Retinal pigment epithelial cell (primary cell): Measurements from ENCODE around the gene CNDP2.
"Not testable (repeated sequence)": the region's sequence is repeated elsewhere in the genome, so short reads cannot be mapped to it uniquely, and the experiment has no call there.

Source experiments
- DNase-seq: peaks from one replicate; pipeline ENCODE4 v3.0.0-alpha.2; 2010; ENCODE audit warnings: low read depth
- H3K4me3 ChIP-seq: 2 replicates; pipeline ENCODE4 v1.5.1; 2011; ENCODE audit warnings: mild to moderate bottlenecking, low read length, control low read depth, moderate library complexity
- CTCF ChIP-seq: conservative IDR thresholded peaks from 2 replicates; pipeline ENCODE4 v1.5.1; 2011; ENCODE audit warnings: low read depth, low read length, control low read depth, inconsistent platforms

Gene CNDP2

GRCh38 chr18:74524097-74524496 lies 27.9 kb downstream of the CNDP2 start:
- no peak for DNase-seq
- no peak overlapping the region for H3K4me3 ChIP-seq
- TF ChIP-seq CTCF: no peak

GRCh38 chr18:74524915-74525314 lies 28.8 kb downstream of the CNDP2 start:
- not testable (repeated sequence) for H3K4me3 ChIP-seq, DNase-seq

- no peak overlapping the region for H3K4me3 ChIP-seq
- TF ChIP-seq CTCF: no peak
- DNase-seq: no peak
Measured at GRCh38 chr18:74525741-74526140, 29.6 kb downstream of the CNDP2 start.

DNA sequence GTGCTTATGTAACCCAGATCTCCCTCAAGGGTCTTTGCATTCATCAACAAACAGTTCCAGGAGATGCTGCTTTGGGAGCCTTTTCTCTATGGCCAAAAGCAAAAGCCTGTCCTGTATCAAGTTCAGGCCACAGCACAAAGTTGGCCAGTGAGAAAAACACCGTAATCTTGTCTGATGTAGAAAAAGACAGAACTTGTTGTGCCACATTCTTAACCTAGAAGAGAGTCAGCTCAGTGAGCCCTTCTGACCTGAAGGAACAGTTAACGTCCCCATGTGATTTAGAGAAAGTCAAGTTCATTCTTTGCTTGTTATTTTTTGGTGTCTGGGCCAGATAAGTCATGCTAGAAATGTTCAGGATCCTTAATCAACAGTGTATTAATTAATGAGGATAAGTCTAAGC lies 30.3 kb downstream of the CNDP2 start:
- no peak overlapping the region for H3K4me3 ChIP-seq
- no peak for TF ChIP-seq CTCF

GRCh38 chr18:74528478-74528877 lies 32.3 kb downstream of the CNDP2 start:
- no peak for TF ChIP-seq CTCF
- no peak overlapping the region for H3K4me3 ChIP-seq
- DNase-seq: no peak

More for the DNA sequence above, 30.3 kb downstream of the CNDP2 start:
- DNase-seq: no peak

DNA sequence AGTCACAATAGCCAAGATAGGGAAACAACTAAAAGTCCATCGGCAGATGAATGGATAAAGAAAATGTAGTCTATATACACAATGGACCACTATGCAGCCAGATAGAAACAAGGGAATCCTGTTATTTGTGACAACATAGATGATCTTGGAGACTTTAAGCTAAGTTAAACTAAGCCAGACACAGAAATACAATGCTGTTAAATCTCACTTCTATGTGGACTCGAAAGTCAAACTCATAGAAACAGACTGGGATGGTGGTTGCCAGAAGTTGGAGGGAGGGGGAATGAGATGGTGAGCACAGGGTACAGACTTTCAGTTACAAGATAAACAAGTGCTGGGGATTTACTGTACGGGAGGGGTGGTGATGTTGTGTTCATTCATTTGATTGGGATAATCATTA lies 32.8 kb downstream of the CNDP2 start:
- no peak for DNase-seq
- no peak for TF ChIP-seq CTCF
- H3K4me3 ChIP-seq: no peak overlapping the region

GRCh38 chr18:74529378-74529777 lies 33.2 kb downstream of the CNDP2 start:
- no peak for DNase-seq
- H3K4me3 ChIP-seq: no peak overlapping the region
- no peak for TF ChIP-seq CTCF
